ENCODE measurements around the gene ZNRF4. TPM values are rescaled to one million over a fixed set of nuclear protein-coding genes. Genes with fewer than 3 reads are reported as not detected.

Gene ZNRF4
- total and polyA plus RNA-seq, 2 donors from 2014 or later, result not detected

DNA sequence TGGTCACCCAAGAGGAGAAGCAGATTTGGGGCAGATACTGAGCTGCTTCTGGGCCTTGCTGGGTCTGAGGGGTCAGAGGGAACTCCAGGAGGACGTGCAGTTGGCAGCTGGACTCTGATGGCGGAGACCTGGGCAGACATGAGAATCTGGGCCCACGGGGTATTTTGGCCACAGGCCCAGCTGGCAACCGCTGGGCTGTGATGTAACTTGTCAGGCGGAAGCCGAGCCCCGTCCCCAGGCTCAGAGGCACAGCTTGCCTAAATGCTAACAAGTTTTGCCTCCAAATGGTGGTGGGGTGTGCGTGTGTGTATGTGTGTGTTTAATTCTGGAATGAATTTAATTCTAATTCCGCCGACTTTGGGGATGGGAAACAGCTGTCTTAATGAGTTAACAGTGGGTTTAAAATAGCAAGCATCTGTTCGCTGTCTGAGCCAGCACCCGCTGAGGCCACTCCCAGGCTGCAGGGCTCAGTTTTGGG, 11.6 kb downstream of the ZNRF4 start:
- H3K36me3 ChIP-seq (ENCODE audit: control insufficient read depth in 2 of 3, insufficient read depth in 3 of 3, low read length in 3 of 3), result no peaks in the 10 kb centered on the region
- H3K9me3 ChIP-seq (ENCODE audit: control insufficient read depth in 2 of 3, insufficient read depth in 1 of 3, low read length in 3 of 3), result no peaks in the 10 kb centered on the region
- H3K27me3 ChIP-seq (ENCODE audit: control insufficient read depth, insufficient read depth, low read length), result no peaks in the 10 kb centered on the region
- no peak for TF ChIP-seq CTCF (IDR thresholded peaks at IDR 0.05; ENCODE audit: borderline replicate concordance, extremely low read depth, insufficient read depth)
- no peak overlapping the region for H3K27ac ChIP-seq (ENCODE audit: low read depth in 2 of 2, low read length in 2 of 2)
- DNase-seq (peak in 2 of 5 donors; percentile 17 to 63), FAIRE-seq (no peak)
- H3K4me1 ChIP-seq (ENCODE audit: control insufficient read depth in 2 of 3, insufficient read depth in 2 of 3, low read depth in 1 of 3, low read length in 3 of 3), result no peaks in the 10 kb centered on the region
- no peak overlapping the region for H3K4me3 ChIP-seq (ENCODE audit: low read length in 3 of 3)
- intact Hi-C loops (cut with DNase I), result no loop called here
- H3K9ac ChIP-seq (ENCODE audit: low read length in 3 of 3), result no peak overlapping the region

GRCh38 chr19:5470264-5470671, 15.1 kb downstream of the ZNRF4 start:
- Histone ChIP-seq H3K36me3 (ENCODE audit: control insufficient read depth in 2 of 3, insufficient read depth in 3 of 3, low read length in 3 of 3) (no peaks in the 10 kb centered on the region), H3K4me3 (ENCODE audit: low read length in 3 of 3) (no peak overlapping the region), H3K4me1 (ENCODE audit: control insufficient read depth in 2 of 3, insufficient read depth in 2 of 3, low read depth in 1 of 3, low read length in 3 of 3) (no peaks in the 10 kb centered on the region), H3K9me3 (ENCODE audit: control insufficient read depth in 2 of 3, insufficient read depth in 1 of 3, low read length in 3 of 3) (no peaks in the 10 kb centered on the region), H3K27ac (ENCODE audit: low read depth in 2 of 2, low read length in 2 of 2) (peak overlapping the region in 1 of 2 donors; percentile 9), H3K27me3 (ENCODE audit: control insufficient read depth, insufficient read depth, low read length) (no peaks in the 10 kb centered on the region), H3K9ac (ENCODE audit: low read length in 3 of 3) (no peak overlapping the region)
- DNase-seq, result peak in 1 of 5 donors; percentile 34
- TF ChIP-seq CTCF (IDR thresholded peaks at IDR 0.05; ENCODE audit: borderline replicate concordance, extremely low read depth, insufficient read depth), result no peak
- no peak for FAIRE-seq
- intact Hi-C loops (cut with DNase I), result no loop called here

DNA sequence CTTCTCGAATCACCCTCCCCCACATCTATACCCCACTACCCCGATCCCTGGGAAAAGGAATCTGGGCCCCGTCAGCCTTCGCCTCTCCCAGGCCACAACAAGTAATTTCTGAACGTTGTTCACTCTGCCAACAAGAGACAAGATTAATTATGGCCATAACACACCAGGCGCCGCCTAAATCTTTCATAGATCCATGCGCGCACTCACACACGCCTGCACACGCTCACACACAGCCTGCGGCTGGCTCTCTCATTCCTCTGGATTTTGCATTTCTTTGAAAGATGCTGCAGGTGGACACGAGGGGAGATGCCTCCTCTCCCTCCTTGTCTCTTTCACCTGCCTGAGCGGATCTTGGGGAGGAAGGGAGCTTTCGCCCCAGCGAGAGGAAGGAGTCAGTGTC, 17.1 kb downstream of the ZNRF4 start:
- intact Hi-C loops (cut with DNase I), result no loop called here
- no peaks in the 10 kb centered on the region for H3K27me3 ChIP-seq (ENCODE audit: control insufficient read depth, insufficient read depth, low read length)
- no peak overlapping the region for H3K9ac ChIP-seq (ENCODE audit: low read length in 3 of 3)
- no peaks in the 10 kb centered on the region for H3K36me3 ChIP-seq (ENCODE audit: control insufficient read depth in 2 of 3, insufficient read depth in 3 of 3, low read length in 3 of 3)
- no peaks in the 10 kb centered on the region for H3K4me1 ChIP-seq (ENCODE audit: control insufficient read depth in 2 of 3, insufficient read depth in 2 of 3, low read depth in 1 of 3, low read length in 3 of 3)
- TF ChIP-seq CTCF (IDR thresholded peaks at IDR 0.05; ENCODE audit: borderline replicate concordance, extremely low read depth, insufficient read depth), result no peak
- FAIRE-seq (no peak), DNase-seq (peak in 1 of 5 donors; percentile 13)
- no peak overlapping the region for H3K4me3 ChIP-seq (ENCODE audit: low read length in 3 of 3)
- H3K27ac ChIP-seq (ENCODE audit: low read depth in 2 of 2, low read length in 2 of 2), result no peak overlapping the region
- no peaks in the 10 kb centered on the region for H3K9me3 ChIP-seq (ENCODE audit: control insufficient read depth in 2 of 3, insufficient read depth in 1 of 3, low read length in 3 of 3)

DNA sequence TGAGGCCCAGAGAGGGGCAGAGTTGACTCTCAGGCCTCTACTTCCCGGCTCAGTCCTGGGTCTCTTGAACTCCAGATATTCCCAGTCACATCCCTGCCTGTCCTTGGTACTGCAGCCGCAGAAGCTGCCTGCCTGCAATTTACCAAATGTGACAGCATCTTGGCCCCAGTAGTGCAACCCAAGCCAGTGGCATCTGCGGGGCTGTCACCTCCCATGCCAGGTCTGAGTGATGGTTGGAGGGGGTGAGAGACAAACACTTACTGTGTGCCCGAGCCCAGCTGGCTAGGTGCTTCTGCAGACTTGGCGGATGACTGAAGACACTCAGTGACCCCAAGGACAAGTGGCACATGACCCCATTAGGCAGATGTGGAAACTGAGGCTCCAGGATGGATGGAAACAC, 18.4 kb downstream of the ZNRF4 start:
- Histone ChIP-seq H3K36me3 (ENCODE audit: control insufficient read depth in 2 of 3, insufficient read depth in 3 of 3, low read length in 3 of 3) (no peaks in the 10 kb centered on the region), H3K9ac (ENCODE audit: low read length in 3 of 3) (no peak overlapping the region), H3K27me3 (ENCODE audit: control insufficient read depth, insufficient read depth, low read length) (no peaks in the 10 kb centered on the region), H3K4me1 (ENCODE audit: control insufficient read depth in 2 of 3, insufficient read depth in 2 of 3, low read depth in 1 of 3, low read length in 3 of 3) (no peaks in the 10 kb centered on the region), H3K4me3 (ENCODE audit: low read length in 3 of 3) (no peak overlapping the region), H3K9me3 (ENCODE audit: control insufficient read depth in 2 of 3, insufficient read depth in 1 of 3, low read length in 3 of 3) (no peaks in the 10 kb centered on the region), H3K27ac (ENCODE audit: low read depth in 2 of 2, low read length in 2 of 2) (no peak overlapping the region)
- intact Hi-C loops (cut with DNase I), result no loop called here
- FAIRE-seq, result no peak
- no peak for DNase-seq
- no peak for TF ChIP-seq CTCF (IDR thresholded peaks at IDR 0.05; ENCODE audit: borderline replicate concordance, extremely low read depth, insufficient read depth)
